ENCODE data around the gene AMIGO3.
A peak's percentile ranks its signal among the peaks of the same experiment; 100 is the strongest.

The AMIGO3 gene

DNA sequence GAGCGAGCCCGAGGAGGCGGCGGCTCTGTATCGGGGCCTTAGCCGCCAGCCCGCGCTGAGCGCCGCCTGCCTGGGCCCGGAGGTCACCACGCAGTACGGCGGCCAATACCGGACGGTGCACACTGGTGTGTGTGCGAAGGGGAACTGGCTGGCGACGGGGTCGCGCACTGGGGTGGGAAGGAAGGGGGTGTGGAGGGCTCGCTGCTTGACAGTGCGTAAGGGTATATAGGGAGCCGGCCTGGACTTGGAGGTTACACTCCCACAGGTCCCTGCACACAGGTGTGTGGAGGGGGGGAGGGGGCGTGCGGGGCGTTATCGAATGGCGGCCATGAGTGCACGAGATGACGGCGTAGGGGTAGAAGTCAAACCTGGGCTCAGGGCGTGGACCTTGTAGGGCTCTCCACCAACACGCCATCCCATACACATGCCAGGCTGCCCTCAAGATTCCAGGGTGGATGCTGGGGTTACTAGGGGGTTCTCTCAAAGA is 44.9 kb downstream of the AMIGO3 start:
- peaks cover 27% of the 10 kb centered on the region for H3K36me3 Mint-ChIP-seq (ENCODE audit: low read depth)
- peaks cover 33% of the 10 kb centered on the region for H3K4me1 Mint-ChIP-seq (ENCODE audit: low read depth)
- no peaks in the 10 kb centered on the region for H3K9me3 Mint-ChIP-seq
- H3K4me3 Mint-ChIP-seq, result peak overlapping the region; percentile 93
- H3K27me3 Mint-ChIP-seq, result no peaks in the 10 kb centered on the region
- H3K27ac Mint-ChIP-seq, result peak overlapping the region; percentile 63

DNA sequence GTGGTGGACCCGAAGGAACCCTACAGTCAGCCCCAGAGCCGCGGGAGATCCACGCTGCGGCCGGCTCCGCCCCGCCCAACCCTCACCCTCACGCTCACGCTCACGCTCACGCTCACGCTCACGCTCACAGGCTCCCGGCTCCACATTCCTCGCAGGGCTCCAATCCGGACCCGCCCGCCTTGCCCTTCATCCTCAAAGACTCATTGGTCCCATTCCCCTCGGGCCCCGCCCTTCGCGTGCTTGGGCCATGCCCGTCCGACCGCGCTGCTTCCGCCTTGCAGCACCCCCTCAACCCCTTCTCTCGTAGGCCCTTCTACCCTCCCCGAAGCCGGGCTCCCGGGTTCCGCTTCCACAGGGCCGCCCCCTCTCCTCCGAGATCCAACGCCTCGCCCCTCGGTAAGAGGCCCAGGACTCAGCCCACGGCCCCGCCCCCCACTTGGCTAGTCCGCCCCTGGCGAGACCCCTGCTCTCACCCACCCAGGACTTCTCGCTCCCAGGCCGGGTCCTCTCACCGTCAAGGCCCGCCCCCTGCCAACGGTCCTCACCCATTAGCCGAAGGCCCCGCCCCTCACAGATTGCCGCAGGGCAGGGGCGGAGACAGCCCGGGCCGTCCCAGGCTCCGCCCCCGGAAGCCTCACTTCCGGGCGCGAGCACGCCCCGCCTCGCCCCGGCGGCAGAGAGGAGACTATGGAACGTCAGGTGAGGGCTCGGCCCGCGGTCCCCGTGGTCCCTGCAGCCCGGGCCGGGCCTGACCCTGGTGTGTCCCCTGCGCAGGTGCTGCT is 45.6 kb downstream of the AMIGO3 start, which contains the start of gene APEH:
Gene APEH (plus strand): TSS at position 637 of the 782 bp plus-strand sequence. CDS start 51 bp downstream, at position 688.
- H3K27ac Mint-ChIP-seq, result peak within 1 kb of the TSS; percentile 98
- H3K4me1 Mint-ChIP-seq (ENCODE audit: low read depth), result peaks cover 33% of the 10 kb centered on the region
- H3K27me3 Mint-ChIP-seq, result no peaks in the 10 kb centered on the region
- no peaks in the 10 kb centered on the region for H3K9me3 Mint-ChIP-seq
- H3K36me3 Mint-ChIP-seq (ENCODE audit: low read depth), result peaks cover 26% of the 10 kb centered on the region
- peak within 1 kb of the TSS; percentile 93 for H3K4me3 Mint-ChIP-seq

DNA sequence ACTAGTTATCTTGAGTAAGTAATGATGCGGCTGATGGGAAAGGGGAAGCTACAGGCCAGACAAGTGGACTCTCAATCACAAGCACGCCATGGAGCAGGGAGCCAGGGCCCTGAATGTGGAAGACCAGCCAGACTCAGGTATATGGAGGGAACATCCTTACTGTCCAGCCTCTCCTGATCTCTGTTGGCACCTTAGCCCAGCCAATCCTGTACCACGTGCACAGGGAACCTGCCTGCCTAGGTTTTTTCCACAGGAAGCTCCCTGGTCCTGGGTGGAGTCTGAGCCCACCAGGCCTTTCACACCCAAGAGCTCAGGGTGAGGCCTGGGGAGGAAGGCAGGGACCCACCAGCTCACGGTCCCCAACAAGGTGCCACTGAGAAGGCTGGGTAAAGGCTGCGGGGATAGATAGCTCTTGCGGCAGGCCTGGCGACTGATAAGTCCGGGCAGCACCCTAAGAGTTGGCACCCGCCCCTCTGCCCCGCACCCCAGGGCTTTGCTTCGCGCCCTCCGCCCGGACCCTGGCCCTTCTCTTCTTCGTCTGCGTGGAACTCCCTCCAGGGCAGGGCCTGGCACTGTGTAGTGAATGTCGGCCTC is 46.3 kb downstream of the AMIGO3 start:
- H3K9me3 Mint-ChIP-seq, result no peaks in the 10 kb centered on the region
- peaks cover 24% of the 10 kb centered on the region for H3K36me3 Mint-ChIP-seq (ENCODE audit: low read depth)
- H3K4me3 Mint-ChIP-seq, result peak overlapping the region; percentile 93
- H3K27me3 Mint-ChIP-seq, result no peaks in the 10 kb centered on the region
- H3K4me1 Mint-ChIP-seq (ENCODE audit: low read depth), result peaks cover 33% of the 10 kb centered on the region
- peak overlapping the region; percentile 98 for H3K27ac Mint-ChIP-seq

DNA sequence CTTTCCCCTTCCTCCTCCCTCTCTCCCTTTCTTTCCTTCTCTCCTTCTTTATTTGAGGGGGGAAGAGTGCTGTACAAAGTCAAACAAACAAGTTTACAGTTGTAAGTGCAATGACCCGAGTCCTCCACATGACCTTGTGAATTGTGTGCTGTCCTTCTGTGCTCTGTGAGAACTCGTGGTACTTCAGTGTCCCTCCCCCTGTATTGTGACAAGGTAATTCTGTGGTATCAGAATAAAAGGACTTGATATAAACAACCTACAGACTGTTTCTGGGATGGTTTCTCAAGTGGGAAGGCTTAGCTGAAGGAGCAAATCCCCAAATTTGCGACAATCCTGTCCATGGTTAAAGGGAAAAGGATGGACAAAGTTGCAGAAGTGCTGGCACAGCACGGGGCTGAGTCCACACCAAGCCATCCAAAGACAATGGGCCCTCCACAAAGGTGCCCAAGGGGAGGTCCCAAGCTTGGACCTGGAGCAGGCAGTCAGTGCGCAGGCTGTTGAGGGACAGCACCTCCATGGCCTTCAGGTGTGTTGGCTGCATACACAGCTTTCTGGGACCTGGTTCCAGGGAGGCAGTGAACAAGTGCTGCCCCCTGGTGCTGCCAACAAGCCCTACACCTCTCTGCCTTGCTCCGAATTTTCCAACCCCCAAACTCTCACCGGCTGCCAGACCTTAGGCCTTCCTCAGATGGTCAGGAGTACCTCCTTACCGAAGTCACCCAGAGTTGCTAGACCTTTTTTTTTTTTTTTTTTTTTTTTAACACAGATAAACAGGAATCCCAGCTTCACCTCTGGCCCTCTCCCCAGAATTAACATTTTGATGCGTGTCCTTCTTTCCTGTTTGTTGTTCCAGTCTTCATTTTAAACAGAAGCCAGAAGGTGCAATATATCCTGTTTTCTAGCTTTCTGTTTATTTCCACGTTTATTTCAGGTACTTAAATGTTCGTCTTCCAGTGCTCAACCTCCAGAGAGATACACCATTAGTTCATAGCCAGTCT is 47.9 kb downstream of the AMIGO3 start:
- Mint-ChIP-seq H3K27ac (peak overlapping the region; percentile 1), H3K9me3 (no peaks in the 10 kb centered on the region), H3K4me1 (ENCODE audit: low read depth) (peaks cover 33% of the 10 kb centered on the region), H3K36me3 (ENCODE audit: low read depth) (peaks cover 11% of the 10 kb centered on the region), H3K4me3 (peak overlapping the region; percentile 60), H3K27me3 (no peaks in the 10 kb centered on the region)

DNA sequence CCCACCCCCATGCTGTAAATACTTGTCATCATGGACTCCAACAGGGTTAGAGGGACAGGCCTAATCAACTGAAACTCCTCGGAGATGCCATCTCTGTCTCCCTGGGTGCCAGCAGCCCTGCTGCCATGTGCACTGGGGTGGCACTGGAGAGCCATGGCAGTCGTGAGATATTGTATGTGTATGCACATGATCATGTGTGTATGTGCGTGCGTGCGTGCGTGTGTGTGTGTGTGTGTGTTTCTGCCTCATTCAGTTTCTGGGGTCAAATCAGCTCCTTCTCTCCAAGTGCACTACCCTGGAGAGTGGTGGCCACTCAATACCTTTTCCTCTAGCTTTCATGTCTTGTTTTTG is 48.6 kb downstream of the AMIGO3 start:
- no peaks in the 10 kb centered on the region for H3K27me3 Mint-ChIP-seq
- H3K36me3 Mint-ChIP-seq (ENCODE audit: low read depth), result peaks cover 6% of the 10 kb centered on the region
- no peaks in the 10 kb centered on the region for H3K9me3 Mint-ChIP-seq
- H3K4me3 Mint-ChIP-seq, result no peak overlapping the region
- peaks cover 28% of the 10 kb centered on the region for H3K4me1 Mint-ChIP-seq (ENCODE audit: low read depth)
- H3K27ac Mint-ChIP-seq, result no peak overlapping the region

DNA sequence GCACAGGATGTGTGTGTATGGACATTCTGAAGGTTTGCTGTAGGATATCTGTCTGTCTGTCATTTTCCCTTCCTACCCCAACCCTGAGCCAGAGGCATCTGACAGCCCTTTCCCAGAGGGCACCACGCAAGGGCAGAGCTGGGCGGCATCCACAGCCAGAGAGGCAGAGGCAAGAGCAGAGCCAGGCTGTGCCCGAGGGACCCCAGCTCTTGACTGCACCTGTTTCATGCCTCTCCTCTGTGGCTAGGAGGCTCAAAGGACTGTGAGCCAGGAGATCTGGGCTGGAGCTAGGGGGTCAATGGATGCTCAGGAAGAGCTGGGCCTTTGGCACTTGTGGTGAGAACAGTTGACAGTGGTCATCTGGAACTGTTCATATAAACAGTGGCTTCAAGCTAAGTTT is 50.1 kb downstream of the AMIGO3 start:
- Mint-ChIP-seq H3K4me3 (no peak overlapping the region), H3K36me3 (ENCODE audit: low read depth) (no peaks in the 10 kb centered on the region), H3K9me3 (no peaks in the 10 kb centered on the region), H3K27me3 (no peaks in the 10 kb centered on the region), H3K4me1 (ENCODE audit: low read depth) (peaks cover 16% of the 10 kb centered on the region), H3K27ac (no peak overlapping the region)

DNA sequence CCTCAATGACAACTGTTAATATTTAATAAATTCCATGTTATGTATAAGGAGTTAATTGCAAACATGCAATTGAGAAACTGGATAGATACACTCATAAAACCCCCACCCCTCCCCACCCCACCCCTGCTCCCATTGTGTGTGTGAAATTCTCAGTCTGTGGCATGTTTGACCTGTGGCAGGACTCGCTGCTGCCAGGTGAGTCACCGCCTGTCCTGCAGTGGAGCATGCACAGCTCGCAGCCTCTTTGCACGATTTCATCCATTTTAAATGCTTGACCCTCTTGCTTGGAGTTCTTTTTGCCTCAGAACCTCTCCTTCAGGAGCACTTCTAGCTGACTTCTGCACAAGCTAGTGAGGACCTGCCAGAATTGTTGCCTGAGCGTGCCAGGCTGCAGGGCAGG is 50.6 kb downstream of the AMIGO3 start:
- Mint-ChIP-seq H3K9me3 (no peaks in the 10 kb centered on the region), H3K36me3 (ENCODE audit: low read depth) (no peaks in the 10 kb centered on the region), H3K27me3 (no peaks in the 10 kb centered on the region), H3K4me3 (no peak overlapping the region), H3K27ac (no peak overlapping the region), H3K4me1 (ENCODE audit: low read depth) (peaks cover 16% of the 10 kb centered on the region)

DNA sequence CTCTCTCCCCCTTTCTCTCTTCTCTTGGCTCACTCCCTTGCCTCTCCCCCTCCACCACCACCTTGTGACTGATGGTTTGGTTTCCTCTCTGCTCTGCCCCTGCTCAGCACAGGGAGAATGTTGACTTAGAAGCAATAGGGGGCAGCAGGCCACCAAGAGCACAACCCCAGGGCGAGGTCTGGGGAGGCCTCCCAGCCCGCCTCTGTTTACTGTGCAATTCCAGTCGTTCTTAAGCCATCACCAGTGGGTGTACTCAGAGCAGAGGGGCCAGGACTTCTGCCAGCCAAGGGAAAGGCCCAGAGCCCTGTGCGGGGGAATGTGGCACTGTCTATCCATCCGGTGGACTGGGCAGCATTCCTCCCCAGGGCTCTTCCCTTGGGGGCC is 51.1 kb downstream of the AMIGO3 start:
- Mint-ChIP-seq H3K4me3 (no peak overlapping the region), H3K27me3 (no peaks in the 10 kb centered on the region), H3K9me3 (no peaks in the 10 kb centered on the region), H3K4me1 (ENCODE audit: low read depth) (peaks cover 12% of the 10 kb centered on the region), H3K36me3 (ENCODE audit: low read depth) (no peaks in the 10 kb centered on the region), H3K27ac (no peak overlapping the region)

DNA sequence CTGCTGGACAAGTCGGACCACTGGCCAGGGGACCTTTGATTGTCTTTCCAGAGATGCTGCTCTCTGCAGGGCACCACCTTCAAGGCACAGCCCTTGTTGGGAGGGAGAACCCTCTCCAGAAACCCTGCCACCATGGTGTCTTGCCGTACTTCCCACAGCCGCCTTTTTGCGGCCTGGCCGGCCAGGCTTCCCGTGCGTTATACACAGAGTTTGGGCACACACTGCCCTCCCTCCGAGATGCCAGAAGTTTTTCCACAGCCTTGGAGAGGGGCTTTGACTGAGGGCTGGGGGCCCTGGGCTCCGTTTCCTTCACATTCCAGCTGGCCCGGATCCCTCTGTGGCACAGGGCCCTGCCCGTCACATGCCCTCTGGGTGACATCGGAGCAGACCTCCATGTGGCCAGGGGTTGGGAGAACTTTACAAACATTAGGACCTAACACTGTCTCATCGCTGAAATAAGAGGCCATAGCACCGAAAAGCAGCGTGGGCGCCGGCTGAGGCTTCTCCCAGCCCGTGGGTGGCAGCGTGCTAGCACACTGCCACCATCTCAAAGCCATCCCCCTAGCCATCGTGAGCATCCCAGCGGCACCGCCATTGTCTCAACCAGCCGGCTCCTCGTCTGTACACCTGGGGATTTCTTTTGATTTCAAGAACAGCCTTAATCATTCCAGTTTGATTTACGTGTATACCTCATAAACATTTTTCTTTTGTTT is 51.6 kb downstream of the AMIGO3 start:
- no peaks in the 10 kb centered on the region for H3K27me3 Mint-ChIP-seq
- H3K27ac Mint-ChIP-seq, result no peak overlapping the region
- H3K9me3 Mint-ChIP-seq, result no peaks in the 10 kb centered on the region
- H3K36me3 Mint-ChIP-seq (ENCODE audit: low read depth), result no peaks in the 10 kb centered on the region
- peaks cover 7% of the 10 kb centered on the region for H3K4me1 Mint-ChIP-seq (ENCODE audit: low read depth)
- no peak overlapping the region for H3K4me3 Mint-ChIP-seq
